HG03521 (cell line): Measurements from ENCODE around the gene KRTAP10-9.
"Not testable (repeated sequence)": the region's sequence is repeated elsewhere in the genome, so short reads cannot be mapped to it uniquely, and the experiment has no call there.

Source experiments
- ATAC-seq: cut with Tn5 transposase; IDR thresholded peaks from one replicate; pipeline ENCODE4 v1.9.1; 2021; ENCODE audit warnings: mild to moderate bottlenecking, moderate library complexity; ENCODE audit not compliant: unreplicated experiment

KRTAP10-9 gene

GRCh38 chr21:44658913-44659595, 32.2 kb downstream of the KRTAP10-9 start:
- no peak for ATAC-seq

- not testable (repeated sequence) for ATAC-seq
Observed at GRCh38 chr21:44661567-44661966, 34.7 kb downstream of the KRTAP10-9 start.

GRCh38 chr21:44664691-44665090, 37.8 kb downstream of the KRTAP10-9 start:
- no peak for ATAC-seq

GRCh38 chr21:44666401-44667320, 39.8 kb downstream of the KRTAP10-9 start, which contains the start of gene KRTAP12-2:
TSS of gene KRTAP12-2 (minus strand) at chr21:44666927. CDS start at chr21:44666886, 41 bp downstream.
- no peak for ATAC-seq

DNA sequence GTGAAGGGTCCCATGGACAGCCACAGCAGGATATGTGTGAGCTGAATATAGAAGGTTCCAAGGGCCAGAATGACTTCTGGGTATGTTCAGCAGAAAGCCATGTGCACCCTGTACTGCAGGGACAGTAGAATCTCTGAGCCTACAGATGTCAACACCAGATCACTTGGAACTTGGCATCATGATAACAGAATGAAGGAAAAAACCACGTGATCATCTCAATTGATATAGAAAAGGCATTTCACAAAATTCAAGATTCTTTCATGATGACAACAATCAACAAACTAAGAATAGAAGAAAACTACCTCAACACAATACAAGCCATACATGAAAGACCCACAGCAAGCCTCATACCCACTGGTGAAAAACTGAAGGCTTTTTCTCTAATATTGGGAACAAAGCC, 40.7 kb downstream of the KRTAP10-9 start:
- no peak for ATAC-seq

- no peak for ATAC-seq
Observed at GRCh38 chr21:44670642-44671432, 43.9 kb downstream of the KRTAP10-9 start.

GRCh38 chr21:44671911-44672310, 45.0 kb downstream of the KRTAP10-9 start:
- no peak for ATAC-seq

DNA sequence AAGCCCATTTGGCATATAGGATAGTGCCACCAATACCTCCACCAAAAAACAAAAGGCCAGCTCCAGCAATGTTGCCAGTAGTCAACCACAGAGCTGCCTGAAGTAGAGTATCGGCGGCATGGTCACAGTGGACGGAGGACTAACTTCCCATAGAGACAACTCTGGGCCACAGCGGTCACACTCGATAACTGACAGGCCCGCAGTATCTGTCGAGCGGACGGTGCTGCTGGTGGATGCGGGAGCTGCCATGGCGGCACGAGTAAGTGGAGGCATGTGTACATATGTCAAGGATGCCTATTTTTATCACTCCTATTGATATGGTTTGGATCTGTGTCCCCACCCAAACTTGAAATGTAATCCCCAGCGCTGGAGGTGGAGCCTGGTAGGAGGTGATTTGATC, 51.0 kb downstream of the KRTAP10-9 start:
- no peak for ATAC-seq
